Activated T-helper 1 cell treated with anti-CD3 and anti-CD28 coated beads, Interleukin-12 subunit alpha, Interleukin-12 subunit beta, Interleukin-2, Interleukin-4 antibody, amounts not matched to agents 30 ng/mL and 10 ng/mL and 1 ng/mL, durations not matched to agents 14 hours and 24 hours and 36 hours (primary cell): Measurements from ENCODE around the gene PTPRA. TPM values are rescaled to one million over a fixed set of nuclear protein-coding genes. Genes with fewer than 3 reads are reported as not detected.
"Not testable (repeated sequence)": the region's sequence is repeated elsewhere in the genome, so short reads cannot be mapped to it uniquely, and the experiment has no call there.

Experiments
- DNase-seq: peaks from one replicate; pipeline ENCODE4 v3.0.0; 2021; ENCODE audit warnings: low spot score
- H3K27ac Mint-ChIP-seq: one replicate; pipeline ENCODE4 v1.8.0; 2021; ENCODE audit warnings: mild to moderate bottlenecking, mixed read lengths
- H3K27me3 Mint-ChIP-seq: one replicate; pipeline ENCODE4 v1.8.0; 2022; ENCODE audit warnings: mild to moderate bottlenecking, moderate library complexity, mixed read lengths; ENCODE audit not compliant: insufficient read depth
- H3K36me3 Mint-ChIP-seq: one replicate; pipeline ENCODE4 v1.8.0; 2021; ENCODE audit warnings: low read depth, mixed read lengths
- H3K4me1 Mint-ChIP-seq: one replicate; pipeline ENCODE4 v1.8.0; 2021; ENCODE audit warnings: low read depth, mixed read lengths
- H3K4me3 Mint-ChIP-seq: one replicate; pipeline ENCODE4 v1.8.0; 2021; ENCODE audit warnings: mild to moderate bottlenecking, moderate library complexity, mixed read lengths
- H3K9me3 Mint-ChIP-seq: one replicate; pipeline ENCODE4 v1.8.0; 2021; ENCODE audit warnings: mixed read lengths
- intact Hi-C: fragments of 100-400 bp; cut with micrococcal nuclease; formaldehyde crosslinking; loops from one replicate; pipeline ENCODE4 v1.15.1; 2024
- total RNA-seq: library from RNA; stranded (reverse); gene quantifications from 2 replicates; pipeline ENCODE4 v1.2.3, GENCODE V29; 2022

The PTPRA gene
- total RNA-seq, 1 donor from 2014 or later = 67.5 TPM

DNA sequence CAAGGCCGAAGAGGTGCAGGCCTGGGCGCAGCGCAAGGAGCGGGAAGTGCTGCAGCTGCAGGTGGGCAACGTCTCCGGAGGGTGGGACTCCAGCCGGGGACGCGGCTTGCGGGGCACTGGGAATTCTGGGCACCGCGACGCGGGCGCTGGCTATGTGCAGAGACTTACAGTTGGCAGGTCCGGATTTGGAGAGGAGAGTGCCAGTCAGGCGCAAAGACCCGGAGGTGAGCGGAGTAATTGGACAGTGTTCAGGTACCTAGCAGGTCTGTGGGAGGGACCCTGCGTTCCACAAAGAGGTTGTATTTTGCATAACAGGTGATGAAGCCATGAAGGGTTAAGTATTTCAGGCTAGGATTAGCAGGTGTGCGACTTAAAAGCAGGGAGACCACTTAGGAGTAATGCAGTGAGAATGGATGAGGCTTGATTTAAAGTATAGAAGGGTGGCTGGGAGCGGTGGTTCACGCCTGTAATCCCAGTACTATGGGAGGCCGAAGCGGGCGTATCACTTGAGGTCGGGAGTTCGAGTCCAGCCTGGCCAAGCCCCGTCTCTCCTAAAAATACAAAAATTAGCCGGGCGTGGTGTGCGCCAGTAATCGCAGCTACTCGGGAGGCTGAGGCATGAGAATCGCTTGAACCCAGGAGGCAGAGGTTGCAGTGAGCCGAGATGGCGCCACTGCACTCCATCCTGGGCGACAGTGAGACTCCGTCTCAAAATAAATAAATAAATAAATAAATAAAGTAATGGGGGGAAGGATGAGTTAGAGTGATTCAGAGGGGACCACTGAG lies 173.6 kb downstream of the PTPRA start:
- intact Hi-C loops = loop anchor here (1.0 kb wide), 1 partner anchor 395 kb away; the partner anchor contains the start of gene NOP56
- Mint-ChIP-seq H3K27me3 (no peaks in the 10 kb centered on the region), H3K36me3 (peaks cover 31% of the 10 kb centered on the region), H3K9me3 (no peaks in the 10 kb centered on the region), H3K27ac (peak overlapping the region; percentile 78), H3K4me1 (peaks cover 11% of the 10 kb centered on the region), H3K4me3 (peak overlapping the region; percentile 95)
- no peak for DNase-seq

DNA sequence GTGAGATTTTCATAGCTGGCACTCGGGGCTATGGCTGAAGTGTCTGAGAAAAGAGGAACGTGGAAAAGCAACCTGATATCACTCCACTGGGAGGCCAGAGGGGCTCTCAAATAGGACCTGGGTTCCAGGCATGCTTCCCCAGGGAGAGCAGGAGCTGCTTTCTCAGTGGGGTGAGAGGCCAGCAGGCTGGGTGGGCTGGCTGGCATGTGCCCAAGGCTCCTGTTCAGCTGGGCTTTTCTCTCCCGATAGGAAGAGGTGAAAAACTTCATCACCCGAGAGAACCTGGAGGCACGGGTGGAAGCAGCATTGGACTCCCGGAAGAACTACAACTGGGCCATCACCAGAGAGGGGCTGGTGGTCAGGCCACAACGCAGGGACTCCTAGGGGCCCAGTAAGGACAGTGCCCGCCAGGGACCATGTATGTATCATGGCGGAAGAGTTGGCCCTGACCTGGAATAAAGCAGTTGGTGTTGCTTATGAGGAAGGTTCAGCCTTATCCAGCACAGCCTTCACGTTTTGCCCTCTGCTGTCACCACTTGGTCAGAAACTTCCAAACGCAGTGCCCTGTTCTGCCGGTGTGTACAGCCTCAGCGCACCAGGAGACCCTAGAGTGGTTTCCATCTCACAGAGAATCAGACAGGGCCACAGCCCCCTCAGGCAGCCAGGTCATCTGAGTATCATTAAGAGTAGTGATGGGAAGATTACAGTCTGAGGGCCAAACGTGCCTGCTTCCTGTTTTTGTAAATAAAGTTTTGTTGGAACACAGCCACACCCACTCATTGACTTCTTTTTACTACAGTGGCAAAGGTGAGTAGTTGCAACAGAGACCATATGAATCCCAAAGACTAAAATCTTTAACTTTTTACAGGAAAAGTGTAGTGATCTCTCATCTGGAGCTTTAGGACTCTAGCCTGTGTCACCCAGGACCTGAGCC lies 174.5 kb downstream of the PTPRA start:
- peak overlapping the region; percentile 95 for H3K4me3 Mint-ChIP-seq
- peaks cover 27% of the 10 kb centered on the region for H3K36me3 Mint-ChIP-seq
- H3K4me1 Mint-ChIP-seq = peaks cover 11% of the 10 kb centered on the region
- no peak for DNase-seq
- intact Hi-C loops = no loop called here
- no peaks in the 10 kb centered on the region for H3K9me3 Mint-ChIP-seq
- H3K27ac Mint-ChIP-seq = peak overlapping the region; percentile 29
- no peaks in the 10 kb centered on the region for H3K27me3 Mint-ChIP-seq

DNA sequence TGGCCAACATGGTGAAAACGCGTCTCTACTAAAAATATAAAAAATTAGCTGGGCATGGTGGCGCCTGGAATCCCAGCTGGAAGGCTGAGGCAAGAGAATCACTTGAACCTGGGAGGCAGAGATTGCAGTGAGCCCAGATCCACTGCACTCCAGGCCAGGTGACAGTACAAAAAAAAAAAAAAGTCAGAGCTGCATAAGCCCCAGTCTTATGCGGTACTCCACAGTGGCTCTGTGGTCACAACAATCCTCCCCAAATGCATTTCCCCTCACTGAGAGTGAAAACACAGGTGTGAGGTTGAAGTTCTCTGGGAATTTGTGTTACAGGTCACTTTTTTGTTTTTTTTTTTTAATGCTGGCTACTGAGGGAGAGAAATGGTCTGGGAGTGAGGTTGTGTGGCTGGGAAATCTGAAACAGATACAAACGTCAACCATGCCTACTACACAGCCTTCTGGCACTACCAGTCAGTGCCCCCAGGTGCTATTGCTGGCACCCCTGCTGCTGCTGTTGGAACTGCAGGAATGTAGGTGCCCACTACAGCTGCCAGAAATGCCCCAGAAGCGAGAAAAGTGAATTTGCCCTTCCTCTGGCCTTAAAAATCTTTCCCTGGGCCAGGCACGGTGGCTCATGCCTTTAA lies 178.2 kb downstream of the PTPRA start:
- Mint-ChIP-seq H3K36me3 (peaks cover 27% of the 10 kb centered on the region), H3K4me1 (peaks cover 6% of the 10 kb centered on the region)
- intact Hi-C loops = loop anchor here (2.0 kb wide), 1 partner anchor 153 kb away; the partner anchor contains the start of gene DDRGK1

DNA sequence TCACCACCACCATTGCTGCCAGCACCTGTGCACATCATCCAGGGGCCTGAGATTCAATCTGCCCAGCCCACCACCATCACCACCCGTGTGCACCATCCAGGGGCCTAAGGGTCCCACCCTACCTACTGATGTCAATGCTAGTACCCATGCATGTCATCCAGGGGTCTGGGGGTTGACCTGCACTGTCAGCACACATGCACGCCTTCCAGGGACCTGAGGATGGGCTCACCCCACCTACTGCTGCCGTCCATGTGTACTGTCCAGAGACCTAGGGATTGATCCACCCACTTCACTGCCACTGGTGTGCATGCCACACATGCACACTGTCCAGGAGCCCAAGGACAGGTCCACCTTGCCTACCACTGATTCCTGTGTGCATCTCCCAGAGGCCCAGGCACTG lies 186.2 kb downstream of the PTPRA start:
- H3K36me3 Mint-ChIP-seq = peaks cover 2% of the 10 kb centered on the region
- H3K4me3 Mint-ChIP-seq = no peak overlapping the region
- no peak for DNase-seq
- no peaks in the 10 kb centered on the region for H3K9me3 Mint-ChIP-seq
- H3K27ac Mint-ChIP-seq = no peak overlapping the region
- H3K27me3 Mint-ChIP-seq = peaks cover 6% of the 10 kb centered on the region
- no peaks in the 10 kb centered on the region for H3K4me1 Mint-ChIP-seq
- intact Hi-C loops = no loop called here

More for the DNA sequence above, 178.2 kb downstream of the PTPRA start:
- Mint-ChIP-seq H3K27me3 (peaks cover 2% of the 10 kb centered on the region), H3K4me3 (no peak overlapping the region), H3K27ac (no peak overlapping the region), H3K9me3 (no peaks in the 10 kb centered on the region)
- DNase-seq = no peak

DNA sequence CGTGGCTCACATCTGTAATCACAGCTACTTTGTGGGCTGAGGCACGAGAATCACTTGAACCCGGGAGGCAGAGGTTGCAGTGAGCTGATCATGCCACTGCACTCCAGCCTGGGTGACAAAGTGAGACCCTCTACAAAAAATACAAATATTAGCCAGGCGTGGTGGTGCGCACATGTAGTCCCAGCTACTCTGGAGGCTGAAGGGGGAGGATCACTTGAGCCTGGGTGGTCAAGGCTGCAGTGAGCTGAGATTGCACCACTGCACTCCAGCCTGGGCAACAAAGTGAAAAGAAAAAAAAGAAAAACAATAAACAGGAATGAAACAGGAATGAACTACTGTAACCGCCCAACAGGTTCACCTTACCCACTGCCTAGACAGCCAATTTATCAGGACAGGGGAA lies 190.8 kb downstream of the PTPRA start:
- intact Hi-C loops, DNase-seq, H3K4me3 Mint-ChIP-seq, H3K27ac Mint-ChIP-seq, H3K27me3 Mint-ChIP-seq, H3K4me1 Mint-ChIP-seq, H3K9me3 Mint-ChIP-seq, H3K36me3 Mint-ChIP-seq: not testable (repeated sequence)

DNA sequence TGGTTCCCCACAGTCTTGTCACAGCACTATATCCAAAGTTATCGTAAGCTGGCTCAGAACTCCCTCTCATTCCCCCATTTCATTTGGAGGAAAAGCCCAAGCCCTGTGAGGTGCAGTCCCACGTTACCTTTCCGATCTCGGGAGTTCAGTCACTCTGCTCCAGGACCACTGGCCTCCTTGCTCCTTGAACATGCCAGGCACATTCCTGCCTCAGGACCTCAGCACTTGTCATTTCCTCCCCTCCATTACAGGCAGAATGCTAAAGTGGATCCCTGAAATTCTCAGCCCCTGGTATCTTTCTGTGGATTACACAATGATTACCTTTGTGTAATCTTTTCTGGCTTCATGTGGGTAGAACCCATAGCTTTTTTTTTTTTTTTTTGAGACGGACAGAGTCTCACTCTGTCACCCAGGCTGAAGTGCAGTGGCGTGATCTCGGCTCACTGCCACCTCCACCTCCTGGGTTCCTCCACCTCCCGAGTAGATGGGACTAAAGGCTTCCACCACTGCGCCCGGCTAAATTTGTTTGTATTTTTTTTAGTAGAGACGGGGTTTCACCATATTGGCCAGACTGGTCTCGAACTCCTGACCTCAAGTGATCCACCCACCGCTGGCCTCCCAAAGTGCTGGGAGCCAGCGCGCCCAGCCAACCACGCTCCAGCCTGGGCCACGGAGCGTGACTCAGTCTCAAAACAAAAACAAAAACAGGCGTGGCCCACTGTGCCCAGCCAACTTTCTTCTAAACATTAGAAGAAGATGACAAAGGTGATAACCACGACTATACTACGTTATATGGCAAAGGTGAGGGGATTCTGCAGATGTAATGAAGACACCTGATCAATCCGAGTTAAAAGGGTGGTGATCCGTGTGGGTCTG lies 194.1 kb downstream of the PTPRA start:
- intact Hi-C loops = no loop called here
- DNase-seq = no peak
- H3K9me3 Mint-ChIP-seq = no peaks in the 10 kb centered on the region
- no peak overlapping the region for H3K4me3 Mint-ChIP-seq
- no peak overlapping the region for H3K27ac Mint-ChIP-seq
- H3K27me3 Mint-ChIP-seq = peaks cover 6% of the 10 kb centered on the region
- H3K4me1 Mint-ChIP-seq = peaks cover 12% of the 10 kb centered on the region
- H3K36me3 Mint-ChIP-seq = peaks cover 4% of the 10 kb centered on the region

DNA sequence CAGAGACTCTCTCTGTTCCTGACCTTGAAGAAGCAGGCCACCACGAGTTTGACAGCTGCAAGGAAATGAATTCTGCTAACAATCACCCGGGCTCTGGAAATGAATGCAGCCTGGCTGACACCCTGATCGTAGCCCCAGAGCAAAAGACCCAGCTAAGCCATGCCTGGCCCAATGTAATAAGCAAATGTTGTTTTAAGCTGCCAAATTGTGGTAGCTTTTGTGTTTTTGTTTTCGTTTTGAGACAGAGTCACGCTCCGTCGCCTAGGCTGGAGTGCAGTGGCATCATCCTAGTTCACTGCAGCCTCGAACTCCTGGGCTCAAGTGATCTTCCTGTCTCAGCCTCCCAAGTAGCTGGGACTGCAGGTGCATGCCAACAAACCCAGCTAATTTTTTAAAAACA lies 194.8 kb downstream of the PTPRA start:
- Mint-ChIP-seq H3K9me3 (no peaks in the 10 kb centered on the region), H3K27me3 (peaks cover 6% of the 10 kb centered on the region), H3K36me3 (peaks cover 4% of the 10 kb centered on the region), H3K4me3 (no peak overlapping the region), H3K4me1 (peaks cover 18% of the 10 kb centered on the region), H3K27ac (no peak overlapping the region)
- no peak for DNase-seq
- intact Hi-C loops = no loop called here

DNA sequence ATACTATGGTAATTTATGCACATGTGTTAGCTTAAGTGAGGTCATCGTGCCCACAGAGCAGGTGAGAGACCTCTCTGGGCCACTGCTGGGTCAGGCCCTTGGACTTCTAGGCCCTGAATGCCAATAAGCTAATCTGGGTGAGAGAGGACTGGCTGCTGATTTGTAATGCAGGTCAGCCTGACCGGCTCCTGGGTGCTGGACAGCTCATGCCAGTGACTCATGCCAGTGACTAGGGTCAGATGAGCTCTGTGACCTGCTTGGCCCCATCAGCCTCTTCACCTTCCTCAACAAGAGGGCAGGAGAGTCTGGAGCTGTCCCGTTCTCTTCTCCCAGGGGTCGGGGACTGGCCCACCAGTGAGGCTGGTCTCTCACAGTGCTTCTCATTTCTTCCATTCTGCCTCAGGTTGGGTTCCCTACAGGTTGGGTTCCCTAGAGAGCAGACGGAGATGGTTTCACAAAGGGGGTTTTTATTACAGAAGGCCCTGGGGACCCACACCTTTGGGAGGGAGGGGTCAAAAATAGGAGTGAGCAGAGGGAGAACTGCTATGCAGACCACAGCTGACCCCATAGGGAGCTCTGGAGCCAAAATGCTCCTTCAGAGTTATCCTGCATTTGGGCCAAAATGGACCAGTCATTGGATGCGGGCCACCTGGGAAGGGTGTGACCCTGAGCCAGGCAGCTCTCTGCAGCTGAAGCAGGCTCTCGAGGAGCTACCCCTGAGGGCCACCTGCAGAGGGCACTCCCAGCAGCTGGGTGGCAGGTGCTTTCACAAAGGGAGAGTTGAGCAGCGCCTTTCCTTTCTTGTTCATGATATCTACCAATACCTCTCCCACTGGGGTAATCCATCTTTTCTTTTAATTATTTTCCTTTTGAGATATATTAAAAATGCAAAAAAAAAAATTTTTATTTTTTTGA lies 196.0 kb downstream of the PTPRA start:
- H3K9me3 Mint-ChIP-seq = no peaks in the 10 kb centered on the region
- H3K27ac Mint-ChIP-seq = no peak overlapping the region
- DNase-seq = no peak
- intact Hi-C loops = no loop called here
- peaks cover 4% of the 10 kb centered on the region for H3K36me3 Mint-ChIP-seq
- peaks cover 3% of the 10 kb centered on the region for H3K27me3 Mint-ChIP-seq
- peaks cover 18% of the 10 kb centered on the region for H3K4me1 Mint-ChIP-seq
- no peak overlapping the region for H3K4me3 Mint-ChIP-seq

DNA sequence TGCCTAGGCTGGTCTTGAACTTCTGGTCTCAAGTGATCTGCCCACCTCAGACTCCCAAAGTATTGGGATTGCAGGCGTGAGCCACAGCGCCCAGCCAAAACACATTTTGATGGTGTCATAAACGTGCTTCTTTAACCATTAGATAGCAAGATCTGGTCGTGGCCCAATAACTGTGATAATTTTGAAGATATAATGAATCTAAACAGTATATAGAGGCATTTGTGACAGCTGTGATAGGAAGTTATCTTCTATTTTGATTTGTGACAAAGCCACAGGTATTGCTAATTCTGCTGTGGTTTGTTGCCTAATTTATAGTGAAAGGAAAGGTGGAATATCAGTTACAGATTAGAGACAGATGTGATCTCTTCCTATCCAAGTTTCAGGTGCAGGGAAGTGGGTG lies 197.4 kb downstream of the PTPRA start:
- Mint-ChIP-seq H3K4me1 (peaks cover 31% of the 10 kb centered on the region), H3K9me3 (no peaks in the 10 kb centered on the region), H3K36me3 (peaks cover 4% of the 10 kb centered on the region), H3K4me3 (peak overlapping the region; percentile 84), H3K27ac (peak overlapping the region; percentile 80), H3K27me3 (peaks cover 3% of the 10 kb centered on the region)
- no peak for DNase-seq
- intact Hi-C loops = no loop called here

DNA sequence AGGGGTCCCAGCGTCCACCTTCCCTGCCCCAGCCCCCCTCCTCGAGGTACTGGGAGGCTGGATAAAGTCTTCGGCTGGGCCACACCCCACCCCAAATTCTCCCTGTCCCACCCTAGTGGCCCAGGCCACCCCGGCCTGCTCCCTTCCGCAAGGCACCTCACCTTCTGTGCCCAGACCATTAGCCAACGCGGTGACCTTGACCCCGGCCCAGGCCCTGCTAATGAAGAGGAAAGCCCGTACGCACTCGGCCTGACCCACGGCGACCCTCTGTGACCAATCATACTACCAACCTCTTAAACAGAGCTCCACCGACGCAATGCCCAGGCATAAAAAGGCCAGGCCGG lies 198.0 kb downstream of the PTPRA start:
- Mint-ChIP-seq H3K9me3 (no peaks in the 10 kb centered on the region), H3K4me3 (peak overlapping the region; percentile 84), H3K36me3 (peaks cover 4% of the 10 kb centered on the region), H3K27ac (no peak overlapping the region), H3K27me3 (peaks cover 3% of the 10 kb centered on the region), H3K4me1 (peaks cover 31% of the 10 kb centered on the region)
- no peak for DNase-seq
- intact Hi-C loops = no loop called here

DNA sequence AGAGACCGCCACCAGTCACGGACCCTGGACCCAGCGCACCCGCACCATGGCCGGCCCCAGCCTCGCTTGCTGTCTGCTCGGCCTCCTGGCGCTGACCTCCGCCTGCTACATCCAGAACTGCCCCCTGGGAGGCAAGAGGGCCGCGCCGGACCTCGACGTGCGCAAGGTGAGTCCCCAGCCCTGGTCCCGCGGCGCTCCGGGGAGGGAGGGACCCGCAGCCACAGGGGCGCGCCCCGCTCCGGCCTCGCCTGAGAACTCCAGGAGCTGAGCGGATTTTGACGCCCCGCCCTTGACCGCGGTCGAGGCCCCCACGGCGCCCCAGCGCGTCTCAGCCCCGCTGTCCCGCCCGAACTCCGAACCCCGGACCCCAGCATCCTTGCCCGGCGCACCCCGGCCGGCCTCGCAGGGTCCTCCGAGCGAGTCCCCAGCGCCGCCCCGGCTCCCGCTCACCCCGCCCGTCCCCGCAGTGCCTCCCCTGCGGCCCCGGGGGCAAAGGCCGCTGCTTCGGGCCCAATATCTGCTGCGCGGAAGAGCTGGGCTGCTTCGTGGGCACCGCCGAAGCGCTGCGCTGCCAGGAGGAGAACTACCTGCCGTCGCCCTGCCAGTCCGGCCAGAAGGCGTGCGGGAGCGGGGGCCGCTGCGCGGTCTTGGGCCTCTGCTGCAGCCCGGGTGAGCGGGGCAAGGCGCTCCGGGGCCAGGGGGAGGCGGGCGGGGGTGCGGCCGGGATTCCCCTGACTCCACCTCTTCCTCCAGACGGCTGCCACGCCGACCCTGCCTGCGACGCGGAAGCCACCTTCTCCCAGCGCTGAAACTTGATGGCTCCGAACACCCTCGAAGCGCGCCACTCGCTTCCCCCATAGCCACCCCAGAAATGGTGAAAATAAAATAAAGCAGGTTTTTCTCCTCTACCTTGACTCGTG lies 198.6 kb downstream of the PTPRA start, which contains the start of gene OXT:
OXT (plus strand) TSS at position 11 of the 920 bp plus-strand sequence; CDS start at position 47, 36 bp downstream.
- Mint-ChIP-seq H3K36me3 (peaks cover 2% of the 10 kb centered on the region), H3K4me3 (peak within 1 kb of the TSS; percentile 84), H3K27me3 (peaks cover 6% of the 10 kb centered on the region), H3K9me3 (no peaks in the 10 kb centered on the region), H3K27ac (peak within 1 kb of the TSS; percentile 80), H3K4me1 (peaks cover 35% of the 10 kb centered on the region)
- intact Hi-C loops = no loop called here
- DNase-seq = peak; percentile 55
